Hematopoietic multipotent progenitor cell (in vitro differentiated cells): ENCODE results near the gene UGT2B28. TPM values are rescaled to one million over a fixed set of nuclear protein-coding genes. Genes with fewer than 3 reads are reported as not detected.
"Not testable (repeated sequence)": the region's sequence is repeated elsewhere in the genome, so short reads cannot be mapped to it uniquely, and the experiment has no call there.

ENCODE experiments used
- DNase-seq, 3 donors: peaks; one replicate each; pipeline ENCODE4 v3.0.0-alpha.2; 2011 to 2015; ENCODE audit warnings: low read depth in 2 of 3, low spot score in 2 of 3
- total RNA-seq: library from RNA; depleted of rRNA; stranded (reverse); fragments of >200 nt; gene quantifications from one replicate; pipeline ENCODE4 v1.2.3, GENCODE V29; 2012

UGT2B28 gene
- total RNA-seq, result not detected

- not testable (repeated sequence) for DNase-seq
Observed at GRCh38 chr4:69280081-69280480, at the start of gene UGT2B28. Gene UGT2B28 (plus strand): TSS chr4:69280475. CDS start chr4:69280501, 26 bp downstream.

- no peak for DNase-seq
Observed at GRCh38 chr4:69239092-69239491, 41.2 kb upstream of the UGT2B28 start.

DNA sequence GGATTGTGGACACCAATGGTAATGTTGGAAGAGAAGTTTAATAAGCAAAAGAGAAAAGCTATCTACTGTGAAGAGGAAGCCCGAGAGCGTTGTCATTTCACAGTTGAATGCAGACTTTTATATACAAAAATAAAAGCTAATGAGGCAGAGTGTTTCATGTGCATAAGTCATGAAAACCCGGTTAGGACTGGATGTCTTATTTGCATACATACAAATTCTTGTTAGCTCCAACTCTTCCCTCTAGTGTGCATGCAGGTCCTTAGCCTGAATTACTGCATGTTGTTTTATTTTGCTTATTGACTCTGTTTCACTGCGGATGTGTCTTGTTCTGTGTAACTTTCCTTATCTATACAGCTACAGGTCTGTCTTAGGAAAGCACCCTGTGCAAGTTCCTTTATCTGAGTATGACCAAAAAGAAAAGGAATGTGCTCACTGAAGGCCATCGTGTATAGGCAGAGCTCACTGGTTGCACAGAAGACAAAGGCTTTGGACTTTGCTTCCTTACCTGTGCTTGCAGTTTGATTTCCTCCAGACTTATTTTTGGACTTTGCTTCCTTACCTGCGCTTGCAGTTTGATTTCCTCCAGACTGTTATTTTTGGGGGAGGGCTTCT, 40.6 kb upstream of the UGT2B28 start:
- peak in 2 of 3 donors; percentile 21 to 31 for DNase-seq

DNA sequence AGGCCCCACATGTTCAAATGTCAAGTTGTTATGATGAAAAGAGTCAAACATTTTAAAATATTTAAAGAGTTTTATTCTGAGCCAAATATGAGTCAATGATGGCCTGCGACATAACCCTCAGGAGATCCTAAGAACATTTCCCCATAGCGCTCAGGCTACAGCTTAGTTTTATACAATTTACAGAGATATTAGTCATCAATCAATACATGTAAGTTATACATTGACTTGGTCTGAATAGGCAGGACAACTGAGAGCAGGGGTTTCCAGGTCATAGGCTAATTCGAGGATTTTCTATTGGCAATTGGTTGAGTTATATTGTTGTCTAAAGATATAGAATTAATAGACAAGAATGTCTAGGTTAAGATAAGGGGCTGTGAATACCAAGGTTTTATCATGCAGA, 39.5 kb upstream of the UGT2B28 start:
- DNase-seq, result not testable (repeated sequence)

DNA sequence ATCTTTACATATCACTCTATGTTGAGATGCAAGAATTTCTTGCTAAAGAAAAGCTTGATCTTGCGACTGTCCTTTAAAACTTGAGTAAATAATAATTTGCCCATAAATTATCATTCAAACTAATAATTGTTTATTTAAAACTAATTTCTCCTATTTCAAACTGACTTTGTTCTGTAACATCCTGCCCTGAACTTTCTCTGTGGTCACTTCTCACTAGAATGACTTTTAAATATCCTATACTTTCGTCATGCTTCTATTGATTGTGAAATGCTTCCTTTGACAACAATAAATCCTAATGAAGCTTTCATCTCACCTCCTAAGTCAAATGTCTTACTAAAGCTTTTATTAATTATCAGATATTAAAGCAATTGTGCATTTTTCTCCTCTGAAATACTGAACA, 38.5 kb upstream of the UGT2B28 start:
- DNase-seq, result not testable (repeated sequence)

DNA sequence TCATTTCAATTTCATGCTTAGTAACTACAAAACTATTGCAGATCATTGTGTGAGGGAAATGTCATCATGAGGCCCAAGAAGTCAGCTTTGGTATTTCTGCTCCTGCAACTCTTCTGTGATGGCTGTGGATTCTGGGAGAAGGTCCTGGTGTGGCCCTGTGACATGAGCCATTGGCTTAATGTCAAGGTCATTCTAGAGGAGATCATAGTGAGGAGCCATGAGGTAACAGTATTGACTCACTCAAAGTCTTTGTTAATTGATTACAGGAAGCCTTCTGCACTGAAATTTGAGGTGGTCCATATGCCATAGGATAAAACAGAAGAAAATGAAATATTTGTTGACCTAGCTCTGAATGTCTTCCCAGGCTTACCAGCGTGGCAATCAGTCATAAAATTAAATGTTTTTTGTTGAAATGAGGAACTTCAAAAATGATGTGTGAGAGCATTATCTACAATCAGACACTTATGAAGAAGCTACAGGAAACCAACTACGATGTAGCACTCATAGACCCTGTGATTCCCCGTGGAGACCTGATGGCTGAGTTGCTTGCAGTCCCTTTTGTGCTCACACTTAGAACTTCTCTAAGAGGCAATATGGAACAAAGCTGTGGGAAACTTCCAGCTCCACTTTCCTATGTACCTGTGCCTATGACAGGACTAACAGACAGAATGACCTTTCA, 37.6 kb upstream of the UGT2B28 start:
- DNase-seq, result peak in 1 of 3 donors; percentile 17

GRCh38 chr4:69250884-69251283, 29.4 kb upstream of the UGT2B28 start:
- not testable (repeated sequence) for DNase-seq

- DNase-seq, result not testable (repeated sequence)
Observed at GRCh38 chr4:69253147-69253772, 27.0 kb upstream of the UGT2B28 start.

DNA sequence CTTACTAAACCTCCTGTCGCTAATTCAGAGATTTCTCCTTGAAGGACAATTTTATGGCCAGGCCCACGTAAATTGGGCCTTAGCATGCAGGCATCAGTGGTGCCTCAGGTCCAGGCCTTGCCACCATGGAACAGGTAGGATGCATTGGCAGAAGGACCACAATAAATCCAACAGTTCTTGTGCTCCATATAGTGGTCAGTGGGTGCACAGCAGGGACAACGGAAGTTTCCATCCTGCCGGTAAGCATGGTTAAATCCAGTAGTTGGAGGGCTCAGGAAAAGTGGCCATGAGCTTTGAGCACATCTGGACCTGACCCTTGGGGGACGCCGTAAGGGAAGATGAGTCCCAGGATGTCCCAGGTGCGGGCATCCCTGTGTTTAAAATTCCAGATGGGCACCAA, 11.7 kb upstream of the UGT2B28 start:
- DNase-seq, result not testable (repeated sequence)

- not testable (repeated sequence) for DNase-seq
Observed at GRCh38 chr4:69296356-69296755, 16.1 kb downstream of the UGT2B28 start.

GRCh38 chr4:69308426-69309033, 28.3 kb downstream of the UGT2B28 start:
- not testable (repeated sequence) for DNase-seq

- DNase-seq, result peak in 2 of 3 donors; percentile 70 to 91
Observed at GRCh38 chr4:69309549-69310076, 29.3 kb downstream of the UGT2B28 start.

- not testable (repeated sequence) for DNase-seq
Observed at GRCh38 chr4:69310262-69310661, 30.0 kb downstream of the UGT2B28 start.

DNA sequence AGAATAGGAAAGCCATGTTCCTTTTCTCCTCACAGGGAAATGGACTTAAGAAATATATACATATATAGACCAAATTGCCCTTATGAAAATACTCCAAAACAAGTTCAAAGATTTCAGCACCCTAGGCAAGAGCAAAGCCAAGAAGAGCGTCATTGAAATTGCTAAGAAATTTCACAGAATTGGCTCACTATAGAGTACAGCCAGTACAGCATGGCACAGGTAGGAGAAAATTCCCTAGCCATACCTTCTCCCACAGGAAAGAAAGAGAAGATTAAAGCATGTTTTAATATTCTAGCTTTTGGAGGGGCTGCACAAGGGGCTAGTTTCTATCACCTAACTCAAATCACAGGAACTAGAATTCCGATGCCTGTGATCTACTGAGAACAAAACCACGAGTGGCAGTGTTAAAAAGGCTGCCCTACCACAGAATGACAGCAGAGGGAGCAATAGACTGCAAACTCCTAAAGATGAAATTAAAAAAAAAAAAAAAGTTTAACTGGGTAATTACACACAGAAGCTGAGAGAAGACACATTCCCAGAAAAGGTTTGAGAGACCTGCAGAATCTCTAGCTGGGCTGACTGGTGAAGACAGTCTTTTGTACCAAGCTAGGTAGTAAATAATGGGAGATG, 37.5 kb downstream of the UGT2B28 start:
- peak in 2 of 3 donors; percentile 31 to 69 for DNase-seq

DNA sequence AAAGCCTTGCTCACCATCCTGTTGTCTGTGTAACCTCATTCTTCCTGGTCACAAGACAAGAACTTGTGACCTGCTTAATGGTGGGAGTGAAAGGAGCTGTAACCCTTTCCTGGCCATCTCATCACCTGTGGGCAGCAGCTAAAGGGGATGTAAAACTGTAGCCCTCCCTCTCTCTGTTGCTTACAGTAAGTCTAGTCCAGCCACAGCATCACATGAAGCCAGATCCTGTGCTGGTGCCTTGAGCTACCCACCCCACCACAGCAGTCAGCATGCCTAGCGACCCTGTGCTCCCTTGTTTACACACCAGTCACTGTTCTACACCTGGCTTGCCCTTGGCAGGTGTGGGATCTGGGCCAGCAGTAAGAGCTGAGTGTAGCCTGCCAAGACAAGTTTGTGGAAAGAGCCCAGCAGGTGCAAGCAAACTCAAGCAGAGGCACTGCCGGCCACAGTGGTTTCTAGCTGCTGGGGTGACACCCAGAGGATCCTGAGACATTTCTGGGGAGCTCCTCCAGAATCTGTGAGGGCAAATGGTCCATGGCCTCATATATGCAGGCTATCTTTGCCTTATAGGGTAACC, 41.0 kb downstream of the UGT2B28 start:
- no peak for DNase-seq

- peak in 1 of 3 donors; percentile 29 for DNase-seq
Observed at GRCh38 chr4:69322055-69322454, 41.8 kb downstream of the UGT2B28 start.

- no peak for DNase-seq
Observed at GRCh38 chr4:69323284-69323683, 43.0 kb downstream of the UGT2B28 start.

DNA sequence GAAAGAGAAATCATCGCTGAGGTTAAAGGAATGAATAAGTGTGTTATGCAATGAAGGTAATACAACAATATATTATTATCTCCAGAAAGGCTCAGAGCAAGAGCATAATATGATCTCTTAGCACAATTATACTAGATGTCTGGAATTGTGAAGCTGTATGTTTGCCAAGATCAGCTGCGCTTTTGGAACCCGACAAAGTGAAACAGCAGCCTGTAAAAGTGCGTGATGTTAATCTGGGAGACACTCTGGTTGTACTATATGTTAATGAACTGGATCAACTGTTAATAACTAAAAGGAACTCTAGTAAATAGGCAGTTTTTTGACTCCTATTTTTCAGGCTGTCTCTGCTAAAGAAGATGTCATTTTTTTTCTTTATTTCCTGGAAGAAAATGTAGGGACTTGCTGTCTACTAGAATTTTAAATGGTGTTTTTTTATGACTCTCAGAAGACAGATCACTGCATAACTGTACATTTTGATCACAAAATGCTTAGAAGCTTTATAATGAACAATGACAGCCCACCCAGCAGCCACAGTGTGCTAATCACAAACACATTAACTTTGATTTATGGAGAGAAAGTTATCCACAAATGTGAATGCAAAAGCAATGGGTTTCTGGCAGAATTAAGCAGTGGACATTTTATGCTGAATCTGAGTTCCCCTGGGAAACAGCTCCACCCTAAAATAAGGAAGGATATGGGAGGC, 50.2 kb downstream of the UGT2B28 start:
- DNase-seq, result no peak

DNA sequence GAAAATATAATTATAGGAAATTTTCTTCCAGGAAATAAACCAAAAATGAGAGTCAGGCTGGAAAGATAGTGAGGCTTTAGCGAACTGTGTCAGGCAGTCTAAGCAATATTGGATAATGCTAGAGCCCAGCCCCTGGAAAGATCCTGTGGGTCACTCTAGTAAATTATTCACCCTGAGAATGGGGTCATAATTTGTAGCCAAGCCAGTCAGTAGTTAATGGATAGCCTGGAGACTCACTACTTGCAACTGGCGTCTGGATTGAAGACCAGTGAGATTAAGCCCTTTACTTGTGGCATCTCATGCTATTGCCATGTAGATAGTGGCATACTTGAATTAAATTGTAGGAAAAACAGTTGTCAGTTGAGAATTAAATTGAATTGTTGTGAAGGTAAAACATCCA, 51.0 kb downstream of the UGT2B28 start:
- DNase-seq, result not testable (repeated sequence)

- DNase-seq, result peak in 1 of 3 donors; percentile 37
Observed at GRCh38 chr4:69335485-69335884, 55.2 kb downstream of the UGT2B28 start.
